ENCODE data around the gene TBC1D7. TPM values are rescaled to one million over a fixed set of nuclear protein-coding genes. Genes with fewer than 3 reads are reported as not detected.

The TBC1D7 gene
- total RNA-seq, 1 experiment from 2014 or later: 44.9 TPM

DNA sequence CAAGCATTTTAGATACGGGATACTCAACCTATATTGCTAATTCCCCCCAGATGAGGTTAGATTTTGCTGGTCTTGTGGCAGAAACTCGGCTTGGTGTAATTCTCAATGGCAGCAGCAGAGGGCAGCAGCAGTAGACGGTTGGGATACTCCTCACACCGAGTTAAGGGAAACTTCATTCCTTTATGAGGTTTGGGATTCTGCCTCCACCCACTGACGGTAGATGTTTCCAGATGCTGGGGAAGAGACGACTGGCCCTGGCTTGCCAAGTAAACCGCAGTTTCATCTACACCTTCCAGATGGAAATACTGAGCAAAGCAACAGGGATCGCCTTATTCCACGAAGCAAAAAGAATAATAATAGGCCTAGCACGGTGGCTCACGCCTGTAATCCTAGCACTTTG is 8.2 kb upstream of the TBC1D7 start:
- no peaks in the 10 kb centered on the region for H3K27me3 Mint-ChIP-seq (ENCODE audit: low read depth)
- ATAC-seq (peak; percentile 92), DNase-seq (ENCODE audit: low spot score) (peak; percentile 82)
- no peaks in the 10 kb centered on the region for H3K9me3 Mint-ChIP-seq
- ChIA-PET POLR2A (no interaction called here), CTCF (interaction anchor here (0.8 to 1.8 kb wide), 2 partner anchors 18 to 239 kb away, joined by 3 to 8 read pairs; partner anchors contain the start of gene SIRT5)
- H3K4me1 Mint-ChIP-seq: peaks cover 14% of the 10 kb centered on the region
- H3K4me3 Mint-ChIP-seq: no peak overlapping the region
- 0 out of 2 replicates have a peak overlapping the region, but pooled peaks have one; percentile 38 for H3K27ac Mint-ChIP-seq
- TF ChIP-seq, protein P1, sequence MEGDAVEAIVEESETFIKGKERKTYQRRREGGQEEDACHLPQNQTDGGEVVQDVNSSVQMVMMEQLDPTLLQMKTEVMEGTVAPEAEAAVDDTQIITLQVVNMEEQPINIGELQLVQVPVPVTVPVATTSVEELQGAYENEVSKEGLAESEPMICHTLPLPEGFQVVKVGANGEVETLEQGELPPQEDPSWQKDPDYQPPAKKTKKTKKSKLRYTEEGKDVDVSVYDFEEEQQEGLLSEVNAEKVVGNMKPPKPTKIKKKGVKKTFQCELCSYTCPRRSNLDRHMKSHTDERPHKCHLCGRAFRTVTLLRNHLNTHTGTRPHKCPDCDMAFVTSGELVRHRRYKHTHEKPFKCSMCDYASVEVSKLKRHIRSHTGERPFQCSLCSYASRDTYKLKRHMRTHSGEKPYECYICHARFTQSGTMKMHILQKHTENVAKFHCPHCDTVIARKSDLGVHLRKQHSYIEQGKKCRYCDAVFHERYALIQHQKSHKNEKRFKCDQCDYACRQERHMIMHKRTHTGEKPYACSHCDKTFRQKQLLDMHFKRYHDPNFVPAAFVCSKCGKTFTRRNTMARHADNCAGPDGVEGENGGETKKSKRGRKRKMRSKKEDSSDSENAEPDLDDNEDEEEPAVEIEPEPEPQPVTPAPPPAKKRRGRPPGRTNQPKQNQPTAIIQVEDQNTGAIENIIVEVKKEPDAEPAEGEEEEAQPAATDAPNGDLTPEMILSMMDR (IDR thresholded peaks at IDR 0.05): peak; percentile 81
- TF ChIP-seq ETV6 (CRISPR knock-in tag; IDR thresholded peaks at IDR 0.05): 0 out of 2 replicates have a peak, but pooled peaks have one; percentile 27
- TF ChIP-seq KAT7 (CRISPR knock-in tag; IDR thresholded peaks at IDR 0.05; ENCODE audit: borderline replicate concordance): no peak
- H3K36me3 Mint-ChIP-seq: no peaks in the 10 kb centered on the region

DNA sequence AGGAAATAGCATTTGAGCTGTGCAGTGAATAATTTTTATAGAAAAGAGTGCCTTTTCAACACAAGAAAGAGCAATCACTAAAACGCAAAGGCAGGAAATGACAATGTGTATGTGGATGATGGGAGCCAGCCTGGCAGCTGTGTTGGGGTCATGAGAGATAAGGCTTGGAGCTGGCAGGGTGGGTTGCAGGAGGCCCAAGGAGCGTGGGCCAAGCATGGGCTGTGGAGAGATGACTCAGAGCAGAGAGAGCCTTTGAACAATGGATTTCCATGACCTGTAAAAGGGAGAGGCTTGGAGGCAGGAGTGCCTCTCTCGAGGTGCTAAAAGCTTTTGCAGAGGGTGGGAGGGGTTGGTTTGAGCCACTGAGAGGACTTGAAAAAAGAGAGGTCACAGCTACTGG is 6.6 kb upstream of the TBC1D7 start:
- Mint-ChIP-seq H3K4me3 (no peak overlapping the region), H3K27me3 (ENCODE audit: low read depth) (no peaks in the 10 kb centered on the region), H3K9me3 (no peaks in the 10 kb centered on the region), H3K27ac (no peak overlapping the region), H3K36me3 (no peaks in the 10 kb centered on the region), H3K4me1 (peaks cover 11% of the 10 kb centered on the region)
- no peak for DNase-seq (ENCODE audit: low spot score)
- no peak for ATAC-seq
- ChIA-PET CTCF (interaction anchor here (0.5 to 1.5 kb wide), 5 partner anchors 38 to 337 kb away, joined by 3 to 9 read pairs (median 3); partner anchors contain the start of genes NOL7 and SIRT5), POLR2A (no interaction called here)
- TF ChIP-seq GRHL2 (CRISPR knock-in tag; IDR thresholded peaks at IDR 0.05; ENCODE audit: insufficient replicate concordance, severe bottlenecking) (no peak), TEAD1 (CRISPR knock-in tag; IDR thresholded peaks at IDR 0.05) (no peak), CREM (CRISPR knock-in tag; IDR thresholded peaks at IDR 0.05) (no peak), SMAD3 (CRISPR knock-in tag; IDR thresholded peaks at IDR 0.05; ENCODE audit: borderline replicate concordance) (no peak), GTF2I (CRISPR knock-in tag; conservative IDR thresholded peaks at IDR 0.05) (no peak), FOXP1 (CRISPR knock-in tag; IDR thresholded peaks at IDR 0.05; ENCODE audit: borderline replicate concordance) (no peak), FOXJ3 (CRISPR knock-in tag; IDR thresholded peaks at IDR 0.05; ENCODE audit: borderline replicate concordance) (no peak), IRF2 (CRISPR knock-in tag; IDR thresholded peaks at IDR 0.05; ENCODE audit: borderline replicate concordance, low read depth) (no peak), FOXK1 (CRISPR knock-in tag; IDR thresholded peaks at IDR 0.05) (no peak), MYBL2 (CRISPR knock-in tag; IDR thresholded peaks at IDR 0.05) (no peak), CBFB (CRISPR knock-in tag; IDR thresholded peaks at IDR 0.05; ENCODE audit: low read depth) (no peak), NR2C2 (CRISPR knock-in tag; IDR thresholded peaks at IDR 0.05) (no peak)
- TF ChIP-seq, protein P2, sequence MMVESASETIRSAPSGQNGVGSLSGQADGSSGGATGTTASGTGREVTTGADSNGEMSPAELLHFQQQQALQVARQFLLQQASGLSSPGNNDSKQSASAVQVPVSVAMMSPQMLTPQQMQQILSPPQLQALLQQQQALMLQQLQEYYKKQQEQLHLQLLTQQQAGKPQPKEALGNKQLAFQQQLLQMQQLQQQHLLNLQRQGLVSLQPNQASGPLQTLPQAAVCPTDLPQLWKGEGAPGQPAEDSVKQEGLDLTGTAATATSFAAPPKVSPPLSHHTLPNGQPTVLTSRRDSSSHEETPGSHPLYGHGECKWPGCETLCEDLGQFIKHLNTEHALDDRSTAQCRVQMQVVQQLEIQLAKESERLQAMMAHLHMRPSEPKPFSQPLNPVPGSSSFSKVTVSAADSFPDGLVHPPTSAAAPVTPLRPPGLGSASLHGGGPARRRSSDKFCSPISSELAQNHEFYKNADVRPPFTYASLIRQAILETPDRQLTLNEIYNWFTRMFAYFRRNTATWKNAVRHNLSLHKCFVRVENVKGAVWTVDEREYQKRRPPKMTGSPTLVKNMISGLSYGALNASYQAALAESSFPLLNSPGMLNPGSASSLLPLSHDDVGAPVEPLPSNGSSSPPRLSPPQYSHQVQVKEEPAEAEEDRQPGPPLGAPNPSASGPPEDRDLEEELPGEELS (CRISPR knock-in tag; IDR thresholded peaks at IDR 0.05): no peak
- TF ChIP-seq, protein P3, sequence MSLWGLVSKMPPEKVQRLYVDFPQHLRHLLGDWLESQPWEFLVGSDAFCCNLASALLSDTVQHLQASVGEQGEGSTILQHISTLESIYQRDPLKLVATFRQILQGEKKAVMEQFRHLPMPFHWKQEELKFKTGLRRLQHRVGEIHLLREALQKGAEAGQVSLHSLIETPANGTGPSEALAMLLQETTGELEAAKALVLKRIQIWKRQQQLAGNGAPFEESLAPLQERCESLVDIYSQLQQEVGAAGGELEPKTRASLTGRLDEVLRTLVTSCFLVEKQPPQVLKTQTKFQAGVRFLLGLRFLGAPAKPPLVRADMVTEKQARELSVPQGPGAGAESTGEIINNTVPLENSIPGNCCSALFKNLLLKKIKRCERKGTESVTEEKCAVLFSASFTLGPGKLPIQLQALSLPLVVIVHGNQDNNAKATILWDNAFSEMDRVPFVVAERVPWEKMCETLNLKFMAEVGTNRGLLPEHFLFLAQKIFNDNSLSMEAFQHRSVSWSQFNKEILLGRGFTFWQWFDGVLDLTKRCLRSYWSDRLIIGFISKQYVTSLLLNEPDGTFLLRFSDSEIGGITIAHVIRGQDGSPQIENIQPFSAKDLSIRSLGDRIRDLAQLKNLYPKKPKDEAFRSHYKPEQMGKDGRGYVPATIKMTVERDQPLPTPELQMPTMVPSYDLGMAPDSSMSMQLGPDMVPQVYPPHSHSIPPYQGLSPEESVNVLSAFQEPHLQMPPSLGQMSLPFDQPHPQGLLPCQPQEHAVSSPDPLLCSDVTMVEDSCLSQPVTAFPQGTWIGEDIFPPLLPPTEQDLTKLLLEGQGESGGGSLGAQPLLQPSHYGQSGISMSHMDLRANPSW (CRISPR knock-in tag; conservative IDR thresholded peaks at IDR 0.05; ENCODE audit: low read depth): no peak
- TF ChIP-seq, protein P4, sequence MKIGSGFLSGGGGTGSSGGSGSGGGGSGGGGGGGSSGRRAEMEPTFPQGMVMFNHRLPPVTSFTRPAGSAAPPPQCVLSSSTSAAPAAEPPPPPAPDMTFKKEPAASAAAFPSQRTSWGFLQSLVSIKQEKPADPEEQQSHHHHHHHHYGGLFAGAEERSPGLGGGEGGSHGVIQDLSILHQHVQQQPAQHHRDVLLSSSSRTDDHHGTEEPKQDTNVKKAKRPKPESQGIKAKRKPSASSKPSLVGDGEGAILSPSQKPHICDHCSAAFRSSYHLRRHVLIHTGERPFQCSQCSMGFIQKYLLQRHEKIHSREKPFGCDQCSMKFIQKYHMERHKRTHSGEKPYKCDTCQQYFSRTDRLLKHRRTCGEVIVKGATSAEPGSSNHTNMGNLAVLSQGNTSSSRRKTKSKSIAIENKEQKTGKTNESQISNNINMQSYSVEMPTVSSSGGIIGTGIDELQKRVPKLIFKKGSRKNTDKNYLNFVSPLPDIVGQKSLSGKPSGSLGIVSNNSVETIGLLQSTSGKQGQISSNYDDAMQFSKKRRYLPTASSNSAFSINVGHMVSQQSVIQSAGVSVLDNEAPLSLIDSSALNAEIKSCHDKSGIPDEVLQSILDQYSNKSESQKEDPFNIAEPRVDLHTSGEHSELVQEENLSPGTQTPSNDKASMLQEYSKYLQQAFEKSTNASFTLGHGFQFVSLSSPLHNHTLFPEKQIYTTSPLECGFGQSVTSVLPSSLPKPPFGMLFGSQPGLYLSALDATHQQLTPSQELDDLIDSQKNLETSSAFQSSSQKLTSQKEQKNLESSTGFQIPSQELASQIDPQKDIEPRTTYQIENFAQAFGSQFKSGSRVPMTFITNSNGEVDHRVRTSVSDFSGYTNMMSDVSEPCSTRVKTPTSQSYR (CRISPR knock-in tag; IDR thresholded peaks at IDR 0.05): no peak
- TF ChIP-seq, protein P5, sequence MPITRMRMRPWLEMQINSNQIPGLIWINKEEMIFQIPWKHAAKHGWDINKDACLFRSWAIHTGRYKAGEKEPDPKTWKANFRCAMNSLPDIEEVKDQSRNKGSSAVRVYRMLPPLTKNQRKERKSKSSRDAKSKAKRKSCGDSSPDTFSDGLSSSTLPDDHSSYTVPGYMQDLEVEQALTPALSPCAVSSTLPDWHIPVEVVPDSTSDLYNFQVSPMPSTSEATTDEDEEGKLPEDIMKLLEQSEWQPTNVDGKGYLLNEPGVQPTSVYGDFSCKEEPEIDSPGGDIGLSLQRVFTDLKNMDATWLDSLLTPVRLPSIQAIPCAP (CRISPR knock-in tag; IDR thresholded peaks at IDR 0.05): no peak
- TF ChIP-seq, protein P6, sequence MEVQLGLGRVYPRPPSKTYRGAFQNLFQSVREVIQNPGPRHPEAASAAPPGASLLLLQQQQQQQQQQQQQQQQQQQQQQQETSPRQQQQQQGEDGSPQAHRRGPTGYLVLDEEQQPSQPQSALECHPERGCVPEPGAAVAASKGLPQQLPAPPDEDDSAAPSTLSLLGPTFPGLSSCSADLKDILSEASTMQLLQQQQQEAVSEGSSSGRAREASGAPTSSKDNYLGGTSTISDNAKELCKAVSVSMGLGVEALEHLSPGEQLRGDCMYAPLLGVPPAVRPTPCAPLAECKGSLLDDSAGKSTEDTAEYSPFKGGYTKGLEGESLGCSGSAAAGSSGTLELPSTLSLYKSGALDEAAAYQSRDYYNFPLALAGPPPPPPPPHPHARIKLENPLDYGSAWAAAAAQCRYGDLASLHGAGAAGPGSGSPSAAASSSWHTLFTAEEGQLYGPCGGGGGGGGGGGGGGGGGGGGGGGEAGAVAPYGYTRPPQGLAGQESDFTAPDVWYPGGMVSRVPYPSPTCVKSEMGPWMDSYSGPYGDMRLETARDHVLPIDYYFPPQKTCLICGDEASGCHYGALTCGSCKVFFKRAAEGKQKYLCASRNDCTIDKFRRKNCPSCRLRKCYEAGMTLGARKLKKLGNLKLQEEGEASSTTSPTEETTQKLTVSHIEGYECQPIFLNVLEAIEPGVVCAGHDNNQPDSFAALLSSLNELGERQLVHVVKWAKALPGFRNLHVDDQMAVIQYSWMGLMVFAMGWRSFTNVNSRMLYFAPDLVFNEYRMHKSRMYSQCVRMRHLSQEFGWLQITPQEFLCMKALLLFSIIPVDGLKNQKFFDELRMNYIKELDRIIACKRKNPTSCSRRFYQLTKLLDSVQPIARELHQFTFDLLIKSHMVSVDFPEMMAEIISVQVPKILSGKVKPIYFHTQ (CRISPR knock-in tag; IDR thresholded peaks at IDR 0.05): no peak

Data from WTC11 (cell line).